ENCODE results near the gene EFCAB8. TPM values are rescaled to one million over a fixed set of nuclear protein-coding genes. Genes with fewer than 3 reads are reported as not detected.

The EFCAB8 gene
- polyA plus RNA-seq, 4 donors, result 0.01 to 0.38 (median 0.22) TPM; not detected in 1

DNA sequence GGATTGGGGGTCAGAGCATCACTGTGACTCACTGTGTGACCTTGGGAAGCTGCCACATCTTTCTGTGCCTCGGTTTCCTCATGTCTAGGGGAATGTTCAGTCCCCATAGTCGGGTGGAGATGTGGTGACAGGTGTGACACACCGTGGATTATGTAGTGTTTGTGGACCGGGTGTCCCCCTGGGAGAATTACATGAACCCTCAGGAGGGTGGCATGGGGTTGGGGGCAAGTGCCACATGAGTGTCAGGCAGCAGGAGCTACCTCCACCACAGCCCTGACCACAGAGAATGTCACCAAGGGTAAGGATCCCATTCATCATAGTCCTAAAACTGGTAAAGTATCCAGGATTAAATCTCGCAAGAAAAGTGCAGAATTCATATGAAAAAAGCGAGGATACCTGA is 122.3 kb downstream of the EFCAB8 start:
- H3K9me3 ChIP-seq (ENCODE audit: control insufficient read depth in 2 of 2, insufficient read depth in 1 of 2, low read depth in 1 of 2, low read length in 1 of 2), result peaks cover 0 to 10% of the 10 kb centered on the region in 2 donors
- no peaks in the 10 kb centered on the region for H3K27me3 ChIP-seq (ENCODE audit: control insufficient read depth in 3 of 3, insufficient read depth in 3 of 3, low read length in 3 of 3)
- H3K4me3 ChIP-seq (ENCODE audit: low read depth in 1 of 3, low read length in 3 of 3), result no peak overlapping the region
- H3K27ac ChIP-seq (ENCODE audit: low read depth in 1 of 3, low read length in 2 of 3), result no peak overlapping the region
- no peaks in the 10 kb centered on the region for H3K4me1 ChIP-seq (ENCODE audit: control insufficient read depth in 3 of 3, insufficient read depth in 2 of 3, low read depth in 1 of 3, low read length in 2 of 3)
- FAIRE-seq (no peak), DNase-seq (no peak)
- no peaks in the 10 kb centered on the region for H3K36me3 ChIP-seq (ENCODE audit: control insufficient read depth in 3 of 3, insufficient read depth in 2 of 3, low read depth in 1 of 3, low read length in 3 of 3)
- WGBS, 3 donors, result 70 to 82% (median 76%) methylated on average over 6 of the region's 6 CpGs

DNA sequence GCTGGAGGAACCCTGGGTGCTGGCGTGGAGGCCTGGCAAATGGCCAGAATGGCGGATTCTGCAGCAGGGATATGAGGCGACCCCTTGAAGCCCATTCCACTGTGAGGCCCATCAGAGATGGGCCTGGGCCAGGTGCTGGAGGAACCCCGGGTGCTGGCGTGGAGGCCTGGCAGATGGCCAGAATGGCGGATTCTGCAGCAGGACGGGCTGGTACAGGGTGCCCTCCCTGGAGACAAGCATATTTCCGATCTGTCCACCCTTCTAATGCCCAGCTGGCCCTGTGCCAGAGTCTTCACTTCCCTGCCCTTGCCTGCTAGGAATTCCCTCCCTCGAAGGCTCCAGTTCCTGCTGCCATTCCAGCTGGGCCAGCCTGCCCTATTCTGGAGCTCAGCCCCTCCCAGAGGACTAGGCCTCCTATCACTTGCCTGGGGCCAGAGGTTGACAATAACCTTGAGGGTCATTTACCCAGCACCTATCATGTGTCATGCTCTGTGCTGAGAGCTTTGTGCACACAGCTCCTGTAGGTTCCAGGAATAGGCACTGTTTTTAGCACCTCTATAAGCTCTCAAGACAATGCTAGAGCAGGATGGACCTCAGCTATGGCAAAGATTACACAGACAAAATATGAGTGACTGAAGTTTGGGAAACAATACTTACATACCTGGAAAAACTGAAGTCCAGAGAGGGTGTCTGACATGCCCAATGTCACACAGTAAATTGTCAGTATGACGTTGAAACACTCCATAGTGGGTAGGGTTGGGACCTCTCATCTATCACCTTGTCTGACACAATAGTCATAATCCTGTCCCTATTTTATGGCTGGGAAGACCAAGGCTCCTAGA is 124.1 kb downstream of the EFCAB8 start:
- FAIRE-seq, result no peak
- Histone ChIP-seq H3K4me3 (ENCODE audit: low read depth in 1 of 3, low read length in 3 of 3) (no peak overlapping the region), H3K27me3 (ENCODE audit: control insufficient read depth in 3 of 3, insufficient read depth in 3 of 3, low read length in 3 of 3) (no peaks in the 10 kb centered on the region), H3K9me3 (ENCODE audit: control insufficient read depth in 2 of 2, insufficient read depth in 1 of 2, low read depth in 1 of 2, low read length in 1 of 2) (no peaks in the 10 kb centered on the region), H3K4me1 (ENCODE audit: control insufficient read depth in 3 of 3, insufficient read depth in 2 of 3, low read depth in 1 of 3, low read length in 2 of 3) (no peaks in the 10 kb centered on the region), H3K27ac (ENCODE audit: low read depth in 1 of 3, low read length in 2 of 3) (no peak overlapping the region), H3K36me3 (ENCODE audit: control insufficient read depth in 3 of 3, insufficient read depth in 2 of 3, low read depth in 1 of 3, low read length in 3 of 3) (no peaks in the 10 kb centered on the region)
- 31 to 56% (median 46%) methylated on average over 10 of the region's 10 CpGs for WGBS, 3 donors
- DNase-seq, result peak; percentile 12

DNA sequence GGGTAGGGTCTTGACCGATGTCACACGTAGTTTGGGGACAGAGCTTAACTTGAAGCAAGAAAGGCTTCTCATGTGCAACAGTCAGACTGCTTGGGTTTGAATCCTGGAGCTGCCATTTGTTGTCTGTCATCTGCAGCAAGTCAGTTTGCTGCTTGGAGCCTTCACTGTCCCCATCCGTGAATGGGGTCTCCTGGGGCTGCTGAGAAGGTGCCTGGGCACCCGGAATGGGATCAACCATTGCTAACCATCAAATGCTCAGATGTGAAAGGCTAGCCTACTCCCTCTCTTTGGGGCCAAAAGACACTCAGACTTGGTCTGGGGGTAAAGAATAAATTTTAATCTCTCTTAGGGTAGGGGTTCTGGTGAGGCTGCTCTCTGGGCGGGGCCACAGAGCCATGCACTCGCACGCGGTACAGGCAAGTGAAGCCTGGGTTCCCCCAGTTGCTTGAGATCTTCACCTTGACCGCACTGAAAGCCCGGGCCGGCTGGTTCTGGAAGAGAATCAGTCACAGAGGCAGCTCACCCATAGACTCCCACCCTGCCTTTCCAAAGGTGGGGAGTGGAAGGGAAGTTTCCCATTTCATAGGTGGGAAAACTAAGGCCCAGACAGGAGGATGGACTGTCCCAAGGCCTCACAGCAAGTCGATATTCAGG is 124.9 kb downstream of the EFCAB8 start:
- no peak for FAIRE-seq
- 84 to 87% (median 86%) methylated on average over 12 of the region's 12 CpGs for WGBS, 3 donors
- H3K4me3 ChIP-seq (ENCODE audit: low read depth in 1 of 3, low read length in 3 of 3), result no peak overlapping the region
- DNase-seq, result no peak
- H3K9me3 ChIP-seq (ENCODE audit: control insufficient read depth in 2 of 2, insufficient read depth in 1 of 2, low read depth in 1 of 2, low read length in 1 of 2), result no peaks in the 10 kb centered on the region
- H3K27me3 ChIP-seq (ENCODE audit: control insufficient read depth in 3 of 3, insufficient read depth in 3 of 3, low read length in 3 of 3), result no peaks in the 10 kb centered on the region
- H3K4me1 ChIP-seq (ENCODE audit: control insufficient read depth in 3 of 3, insufficient read depth in 2 of 3, low read depth in 1 of 3, low read length in 2 of 3), result no peaks in the 10 kb centered on the region
- H3K27ac ChIP-seq (ENCODE audit: low read depth in 1 of 3, low read length in 2 of 3), result no peak overlapping the region
- H3K36me3 ChIP-seq (ENCODE audit: control insufficient read depth in 3 of 3, insufficient read depth in 2 of 3, low read depth in 1 of 3, low read length in 3 of 3), result no peaks in the 10 kb centered on the region

- no peak overlapping the region for H3K27ac ChIP-seq (ENCODE audit: low read depth in 1 of 3, low read length in 2 of 3)
- H3K4me3 ChIP-seq (ENCODE audit: low read depth in 1 of 3, low read length in 3 of 3), result no peak overlapping the region
- FAIRE-seq (no peak), DNase-seq (peak in 1 of 2 donors; percentile 34)
- H3K9me3 ChIP-seq (ENCODE audit: control insufficient read depth in 2 of 2, insufficient read depth in 1 of 2, low read depth in 1 of 2, low read length in 1 of 2), result no peaks in the 10 kb centered on the region
- no peaks in the 10 kb centered on the region for H3K27me3 ChIP-seq (ENCODE audit: control insufficient read depth in 3 of 3, insufficient read depth in 3 of 3, low read length in 3 of 3)
- 56 to 64% (median 62%) methylated on average over 7 of the region's 7 CpGs for WGBS, 3 donors
- no peaks in the 10 kb centered on the region for H3K4me1 ChIP-seq (ENCODE audit: control insufficient read depth in 3 of 3, insufficient read depth in 2 of 3, low read depth in 1 of 3, low read length in 2 of 3)
- no peaks in the 10 kb centered on the region for H3K36me3 ChIP-seq (ENCODE audit: control insufficient read depth in 3 of 3, insufficient read depth in 2 of 3, low read depth in 1 of 3, low read length in 3 of 3)
Measured at GRCh38 chr20:32984196-32984595, 125.5 kb downstream of the EFCAB8 start.

DNA sequence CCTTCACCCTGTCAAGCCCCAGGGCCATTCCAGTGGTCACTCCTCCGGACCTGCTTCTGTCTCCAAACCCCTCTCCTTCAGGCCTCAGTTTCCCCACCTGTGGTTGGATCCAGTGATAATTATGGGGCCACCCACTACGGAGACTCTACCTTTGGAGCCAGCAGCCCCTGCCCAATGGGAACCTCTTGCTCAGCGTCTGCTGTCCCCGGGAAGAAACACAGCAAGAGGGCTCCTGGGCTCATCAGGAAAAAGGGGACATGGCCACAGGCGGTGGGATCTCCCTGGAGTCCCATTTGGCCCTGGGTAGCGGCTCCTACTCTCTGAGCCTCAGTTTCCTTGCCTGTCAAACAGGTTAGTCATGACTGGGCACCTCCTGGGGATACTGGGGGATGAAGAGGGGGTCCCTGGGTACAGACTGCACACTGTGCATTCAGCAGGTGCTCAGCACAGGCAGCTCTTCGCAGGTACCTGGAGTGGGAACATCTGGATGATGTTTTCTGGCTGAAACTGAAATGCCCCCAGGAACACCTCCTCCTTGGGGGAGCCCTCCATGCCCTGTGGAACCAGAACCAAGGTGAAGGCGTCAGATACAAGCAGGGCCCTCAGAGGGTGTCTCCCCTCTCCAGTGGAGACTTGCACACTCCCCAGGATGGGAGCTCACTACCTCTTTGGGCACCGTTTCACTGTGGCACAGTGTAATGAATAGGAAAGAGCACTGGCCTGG is 126.1 kb downstream of the EFCAB8 start:
- 74 to 82% (median 80%) methylated on average over 9 of the region's 9 CpGs for WGBS, 3 donors
- no peak for DNase-seq

GRCh38 chr20:32985596-32985995 is 126.9 kb downstream of the EFCAB8 start:
- no peaks in the 10 kb centered on the region for H3K27me3 ChIP-seq (ENCODE audit: control insufficient read depth in 3 of 3, insufficient read depth in 3 of 3, low read length in 3 of 3)
- H3K27ac ChIP-seq (ENCODE audit: low read depth in 1 of 3, low read length in 2 of 3), result no peak overlapping the region
- FAIRE-seq, result no peak
- H3K4me3 ChIP-seq (ENCODE audit: low read depth in 1 of 3, low read length in 3 of 3), result no peak overlapping the region
- no peak for DNase-seq
- no peaks in the 10 kb centered on the region for H3K36me3 ChIP-seq (ENCODE audit: control insufficient read depth in 3 of 3, insufficient read depth in 2 of 3, low read depth in 1 of 3, low read length in 3 of 3)
- 69 to 85% (median 85%) methylated on average over 6 of the region's 6 CpGs for WGBS, 3 donors
- no peaks in the 10 kb centered on the region for H3K9me3 ChIP-seq (ENCODE audit: control insufficient read depth in 2 of 2, insufficient read depth in 1 of 2, low read depth in 1 of 2, low read length in 1 of 2)
- no peaks in the 10 kb centered on the region for H3K4me1 ChIP-seq (ENCODE audit: control insufficient read depth in 3 of 3, insufficient read depth in 2 of 3, low read depth in 1 of 3, low read length in 2 of 3)

More for the DNA sequence above, 126.1 kb downstream of the EFCAB8 start:
- Histone ChIP-seq H3K27ac (ENCODE audit: low read depth in 1 of 3, low read length in 2 of 3) (no peak overlapping the region), H3K36me3 (ENCODE audit: control insufficient read depth in 3 of 3, insufficient read depth in 2 of 3, low read depth in 1 of 3, low read length in 3 of 3) (no peaks in the 10 kb centered on the region), H3K4me3 (ENCODE audit: low read depth in 1 of 3, low read length in 3 of 3) (no peak overlapping the region), H3K27me3 (ENCODE audit: control insufficient read depth in 3 of 3, insufficient read depth in 3 of 3, low read length in 3 of 3) (no peaks in the 10 kb centered on the region), H3K9me3 (ENCODE audit: control insufficient read depth in 2 of 2, insufficient read depth in 1 of 2, low read depth in 1 of 2, low read length in 1 of 2) (no peaks in the 10 kb centered on the region), H3K4me1 (ENCODE audit: control insufficient read depth in 3 of 3, insufficient read depth in 2 of 3, low read depth in 1 of 3, low read length in 2 of 3) (no peaks in the 10 kb centered on the region)
- no peak for FAIRE-seq

GRCh38 chr20:32986331-32986966 is 127.7 kb downstream of the EFCAB8 start:
- Histone ChIP-seq H3K4me1 (ENCODE audit: control insufficient read depth in 3 of 3, insufficient read depth in 2 of 3, low read depth in 1 of 3, low read length in 2 of 3) (no peaks in the 10 kb centered on the region), H3K4me3 (ENCODE audit: low read depth in 1 of 3, low read length in 3 of 3) (no peak overlapping the region), H3K27ac (ENCODE audit: low read depth in 1 of 3, low read length in 2 of 3) (no peak overlapping the region), H3K27me3 (ENCODE audit: control insufficient read depth in 3 of 3, insufficient read depth in 3 of 3, low read length in 3 of 3) (peaks cover 0 to 2% (median 0%) of the 10 kb centered on the region in 3 donors), H3K9me3 (ENCODE audit: control insufficient read depth in 2 of 2, insufficient read depth in 1 of 2, low read depth in 1 of 2, low read length in 1 of 2) (no peaks in the 10 kb centered on the region), H3K36me3 (ENCODE audit: control insufficient read depth in 3 of 3, insufficient read depth in 2 of 3, low read depth in 1 of 3, low read length in 3 of 3) (no peaks in the 10 kb centered on the region)
- FAIRE-seq, result no peak
- no peak for DNase-seq
- WGBS, 3 donors, result 75 to 80% (median 80%) methylated on average over 18 of the region's 18 CpGs
